Epidermal melanocyte (primary cell): Measurements from ENCODE around the gene ASB17.
"Not testable (repeated sequence)": the region's sequence is repeated elsewhere in the genome, so short reads cannot be mapped to it uniquely, and the experiment has no call there.

Source experiments
- DNase-seq: peaks from one replicate; pipeline ENCODE4 v3.0.0; 2011; ENCODE audit warnings: low spot score; ENCODE audit not compliant: insufficient read length

The ASB17 gene, protein sequence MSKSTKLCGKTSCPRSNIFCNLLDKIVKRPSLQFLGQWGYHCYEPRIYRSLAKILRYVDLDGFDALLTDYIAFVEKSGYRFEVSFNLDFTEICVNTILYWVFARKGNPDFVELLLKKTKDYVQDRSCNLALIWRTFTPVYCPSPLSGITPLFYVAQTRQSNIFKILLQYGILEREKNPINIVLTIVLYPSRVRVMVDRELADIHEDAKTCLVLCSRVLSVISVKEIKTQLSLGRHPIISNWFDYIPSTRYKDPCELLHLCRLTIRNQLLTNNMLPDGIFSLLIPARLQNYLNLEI

DNA sequence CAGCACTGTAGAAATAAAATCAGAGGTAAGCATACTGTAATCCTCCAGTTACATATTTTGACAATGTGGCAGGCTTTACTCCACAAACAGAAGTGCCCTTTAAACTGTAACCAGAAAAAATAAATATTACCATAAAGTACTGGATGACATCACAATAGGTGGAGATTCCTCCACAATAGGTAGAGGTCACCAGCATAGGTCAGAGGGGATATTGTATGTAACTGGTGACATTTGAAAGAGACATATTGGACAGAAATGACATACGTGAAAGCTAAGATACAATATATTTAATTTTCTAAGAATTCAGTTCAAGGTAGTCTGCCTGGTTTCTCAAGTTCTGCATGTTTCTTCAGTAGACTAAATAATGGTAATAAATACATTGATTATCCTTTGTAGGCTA, at the start of gene ASB17:
Gene ASB17 (minus strand): TSS at position 101 of the 400 bp plus-strand sequence. CDS start 113 bp downstream, outside the sequence.
- no peak for DNase-seq

GRCh38 chr1:75980972-75981897, 49.0 kb upstream of the ASB17 start:
- no peak for DNase-seq

DNA sequence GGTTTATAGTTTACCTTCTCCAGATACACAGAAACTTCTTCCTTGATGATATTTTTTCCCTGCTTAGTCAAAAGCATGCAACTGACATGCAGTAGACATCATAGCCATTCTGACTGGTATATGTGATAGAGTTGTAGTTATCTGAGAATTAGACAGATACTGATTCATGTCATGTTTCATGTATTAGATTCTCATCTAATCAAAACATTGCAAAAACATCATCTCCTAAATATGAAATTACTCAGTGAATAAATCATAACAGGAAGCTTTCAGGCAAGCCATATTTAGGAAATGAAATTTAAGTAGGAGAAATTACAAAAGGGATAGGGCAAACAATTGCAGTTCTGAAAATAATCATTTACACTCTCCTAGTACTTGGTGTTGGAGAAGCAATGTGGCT, 38.4 kb upstream of the ASB17 start:
- no peak for DNase-seq

DNA sequence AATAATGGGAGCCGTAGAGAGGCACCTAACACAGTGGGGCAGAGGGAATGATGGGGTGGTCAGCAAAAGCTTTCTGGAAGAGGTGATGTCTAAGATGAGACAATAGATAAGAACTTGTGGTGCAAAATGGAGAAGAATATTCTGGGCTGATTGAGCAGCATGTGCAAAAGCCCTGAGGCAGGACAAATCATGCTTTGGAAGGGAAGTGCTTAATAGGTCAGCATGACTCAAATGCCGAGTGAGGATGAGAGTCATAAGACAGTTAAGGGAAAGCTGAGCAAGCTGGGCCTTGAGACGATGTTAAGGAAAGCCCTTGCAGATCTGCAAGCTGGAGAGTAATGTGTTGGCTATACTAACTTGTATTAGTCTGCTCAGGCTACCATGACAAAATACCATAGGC, 37.3 kb upstream of the ASB17 start:
- DNase-seq = no peak

- no peak for DNase-seq
These were observed 35.5 kb upstream of the ASB17 start for GRCh38 chr1:75967719-75968118.

DNA sequence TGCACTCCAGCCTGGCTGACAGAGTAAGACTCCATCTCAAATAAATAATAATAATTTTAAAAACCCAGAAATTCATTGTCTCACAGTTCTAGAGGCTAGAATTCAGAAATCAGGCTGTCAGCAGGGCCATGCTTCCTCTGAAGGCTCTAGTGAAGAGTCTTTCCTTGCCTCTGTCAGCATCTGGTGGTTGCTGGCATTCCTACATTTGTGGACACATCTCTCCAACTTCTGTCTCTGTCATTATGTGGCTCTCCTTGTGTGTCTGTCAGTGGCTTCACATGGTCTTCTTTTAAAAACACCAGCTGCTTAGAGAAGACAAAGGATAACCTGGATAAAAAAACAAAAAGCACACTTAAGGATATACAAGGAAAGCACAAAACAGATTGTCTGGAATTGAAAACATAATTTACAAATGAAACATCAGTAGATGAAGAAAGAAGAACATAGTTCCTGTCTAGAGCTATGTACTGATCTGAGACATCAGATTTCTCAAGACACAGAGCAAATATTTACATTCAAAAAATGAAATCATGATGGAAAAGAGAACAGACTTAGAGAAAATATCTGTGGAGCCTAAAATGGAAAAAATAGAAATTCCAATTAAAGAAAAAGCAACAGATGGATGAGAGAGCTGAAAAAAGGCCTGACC, 32.7 kb upstream of the ASB17 start:
- no peak for DNase-seq

- DNase-seq = not testable (repeated sequence)
These were observed 32.0 kb upstream of the ASB17 start for GRCh38 chr1:75964110-75964759.

DNA sequence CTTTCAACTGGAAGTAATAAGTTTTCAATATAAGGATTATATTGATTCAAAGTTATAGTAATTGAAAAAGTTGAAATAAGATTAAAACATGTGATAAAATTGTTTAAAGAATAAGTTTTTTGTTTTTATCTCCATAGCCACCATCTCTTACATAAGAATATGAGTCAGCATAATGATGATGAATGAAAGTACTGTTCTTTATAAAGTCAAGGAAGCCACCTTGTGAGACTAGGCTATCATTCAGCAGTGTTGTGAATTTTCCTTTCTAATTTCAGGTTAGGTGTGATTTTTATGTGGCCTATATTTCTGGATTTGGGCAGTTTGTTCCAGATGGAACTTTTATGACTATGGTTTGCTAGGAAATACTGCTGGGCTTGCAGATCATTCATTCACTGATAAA, 22.4 kb upstream of the ASB17 start:
- peak; percentile 64 for DNase-seq

- no peak for DNase-seq
These were observed 21.3 kb upstream of the ASB17 start for GRCh38 chr1:75953461-75953860.

- no peak for DNase-seq
These were observed 19.8 kb upstream of the ASB17 start for GRCh38 chr1:75952016-75952415.

- DNase-seq = no peak
These were observed 18.0 kb upstream of the ASB17 start for GRCh38 chr1:75950176-75950575.

DNA sequence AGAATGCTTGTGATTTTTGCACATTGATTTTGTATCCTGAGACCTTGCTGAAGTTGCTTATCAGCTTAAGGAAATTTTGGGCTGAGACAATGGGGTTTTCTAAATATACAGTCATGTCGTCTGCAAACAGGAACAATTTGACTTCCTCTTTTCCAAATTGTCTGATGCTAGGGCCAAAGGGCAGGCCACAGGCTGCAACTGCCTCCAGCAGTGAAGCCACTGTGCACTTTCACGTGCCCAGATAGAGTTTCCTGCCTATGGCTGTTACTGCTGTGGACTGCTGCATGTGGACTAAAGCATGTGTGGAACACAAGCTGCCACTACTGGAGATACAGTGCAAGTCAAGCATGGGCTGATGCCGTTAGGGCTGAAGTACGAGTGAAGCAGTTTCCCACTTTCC, 10.8 kb upstream of the ASB17 start:
- DNase-seq = not testable (repeated sequence)

DNA sequence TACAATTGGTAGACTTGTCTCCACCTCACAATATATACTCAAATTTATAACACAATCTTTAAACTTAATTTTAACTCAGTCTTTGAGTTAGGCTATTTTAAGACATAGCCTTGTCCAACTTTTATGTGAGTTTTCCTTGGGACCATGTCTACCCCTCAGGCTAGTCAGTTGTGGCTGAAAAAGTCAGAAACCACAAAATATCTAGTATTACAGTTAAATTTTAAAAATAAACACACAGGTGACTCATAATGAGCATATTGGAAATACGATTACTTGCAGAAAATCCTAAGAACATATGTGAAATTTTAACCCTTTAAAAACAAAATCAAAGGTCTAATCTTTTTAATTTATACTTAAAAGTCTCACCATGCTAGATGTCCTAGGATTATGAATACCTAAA, 4.8 kb upstream of the ASB17 start:
- DNase-seq = no peak

- no peak for DNase-seq
These were observed 9.5 kb downstream of the ASB17 start for GRCh38 chr1:75922698-75923097.

GRCh38 chr1:75916834-75917233, 15.4 kb downstream of the ASB17 start:
- DNase-seq = no peak

GRCh38 chr1:75908717-75909152, 23.5 kb downstream of the ASB17 start:
- no peak for DNase-seq

- DNase-seq = no peak
These were observed 30.8 kb downstream of the ASB17 start for GRCh38 chr1:75901371-75901770.

GRCh38 chr1:75884437-75884836, 47.8 kb downstream of the ASB17 start:
- DNase-seq = no peak

GRCh38 chr1:75879985-75880384, 52.2 kb downstream of the ASB17 start:
- no peak for DNase-seq

- DNase-seq = no peak
These were observed 61.3 kb downstream of the ASB17 start for GRCh38 chr1:75870951-75871350.
